HEK293 (cell line): Measurements from ENCODE around the gene MYO1D.

Source experiments
- CTCF ChIA-PET: fragments of 350-600 bp; formaldehyde crosslinking; extraction: SDS; loops from one replicate; lab custom pipeline; 2021; ENCODE audit warnings: antibody characterized with exemption; lab: Yijun Ruan, JAX
- POLR2A ChIA-PET: fragments of 300-600 bp; formaldehyde crosslinking; extraction: SDS; loops from one replicate; lab custom pipeline; 2020; ENCODE audit warnings: antibody characterized with exemption, inconsistent platforms; lab: Yijun Ruan, JAX
- H3K27ac ChIP-seq: fragments of 200-500 bp; sonication (Bioruptor generic); 2 replicates; pipeline ENCODE4 v1.5.1; 2014; ENCODE audit warnings: low read depth, low read length, control low read depth, inconsistent platforms; ENCODE audit errors: extremely low read depth
- H3K36me3 ChIP-seq, 2 experiments: fragments of 200-500 bp in 1 of 2; sonication (Bioruptor generic) in 1 of 2; 1 replicate in 1 of 2; 2 replicates in 1 of 2; pipeline ENCODE4 v1.5.1; 2014 to 2017; ENCODE audit warnings: inconsistent platforms in 2 of 2, low read length in 2 of 2; ENCODE audit not compliant: control insufficient read depth in 2 of 2, insufficient read depth in 1 of 2
- H3K4me1 ChIP-seq: fragments of 200-500 bp; sonication (Bioruptor generic); 2 replicates; pipeline ENCODE4 v1.5.1; 2014; ENCODE audit warnings: mild to moderate bottlenecking, low read length, inconsistent platforms; ENCODE audit not compliant: control insufficient read depth, insufficient read depth
- H3K4me3 ChIP-seq: 2 replicates; pipeline ENCODE4 v1.5.1; 2011; ENCODE audit warnings: low read depth, mild to moderate bottlenecking, control low read depth, low read length, moderate library complexity
- H3K9me3 ChIP-seq: fragments of 200-500 bp; sonication (Bioruptor generic); 2 replicates; pipeline ENCODE4 v1.5.1; 2014; ENCODE audit warnings: low read depth, low read length, inconsistent platforms; ENCODE audit not compliant: control insufficient read depth, insufficient read depth
- GLI2 ChIP-seq: fragments of 450-650 bp; formaldehyde crosslinking; IDR thresholded peaks from 2 replicates; pipeline ENCODE4; 2017; ENCODE audit warnings: missing biosample characterization, missing genetic modification characterization, low read depth, borderline replicate concordance
- HOXC10 ChIP-seq: sonication (generic); formaldehyde crosslinking; IDR thresholded peaks from 2 replicates; pipeline ENCODE4 v1.8.1; 2023; ENCODE audit warnings: mild to moderate bottlenecking, missing genetic modification reagents
- OVOL3 ChIP-seq: fragments of 450-650 bp; formaldehyde crosslinking; IDR thresholded peaks from 2 replicates; pipeline ENCODE4 v1.5.1; 2016; ENCODE audit warnings: missing biosample characterization, missing genetic modification characterization
- SP3 ChIP-seq: fragments of 450-650 bp; formaldehyde crosslinking; IDR thresholded peaks from 2 replicates; pipeline ENCODE4 v1.5.1; 2016; ENCODE audit warnings: missing biosample characterization, missing genetic modification characterization
- ZNF112 ChIP-seq: fragments of 450-650 bp; formaldehyde crosslinking; IDR thresholded peaks from 2 replicates; pipeline ENCODE4 v1.5.0; 2017; ENCODE audit warnings: missing biosample characterization, missing genetic modification characterization
- ZNF121 ChIP-seq: fragments of 450-650 bp; formaldehyde crosslinking; IDR thresholded peaks from 2 replicates; pipeline ENCODE4 v1.5.1; 2016; ENCODE audit warnings: missing biosample characterization, missing genetic modification characterization
- ZNF350 ChIP-seq: fragments of 450-650 bp; formaldehyde crosslinking; IDR thresholded peaks from 2 replicates; pipeline ENCODE4 v1.5.0; 2017; ENCODE audit warnings: missing biosample characterization, mild to moderate bottlenecking, missing genetic modification characterization
- ZNF555 ChIP-seq: fragments of 450-650 bp; formaldehyde crosslinking; conservative IDR thresholded peaks from 2 replicates; pipeline ENCODE4 v1.5.1; 2017; ENCODE audit warnings: missing biosample characterization, mild to moderate bottlenecking, missing genetic modification characterization, inconsistent platforms
- TF ChIP-seq, protein P1 (sequence below): fragments of 450-650 bp; formaldehyde crosslinking; IDR thresholded peaks from 2 replicates; pipeline ENCODE4 v1.5.1; 2017; ENCODE audit warnings: missing biosample characterization, missing genetic modification characterization
- TF ChIP-seq, protein P2 (sequence below): fragments of 450-650 bp; formaldehyde crosslinking; IDR thresholded peaks from 2 replicates; pipeline ENCODE4 v1.5.1; 2016; ENCODE audit warnings: missing biosample characterization, missing genetic modification characterization
- TF ChIP-seq, protein P3 (sequence below): fragments of 450-650 bp; formaldehyde crosslinking; IDR thresholded peaks from 2 replicates; pipeline ENCODE4 v1.5.1; 2016; ENCODE audit warnings: missing biosample characterization, missing genetic modification characterization
- TF ChIP-seq, protein P4 (sequence below): fragments of 450-650 bp; formaldehyde crosslinking; IDR thresholded peaks from 2 replicates; pipeline ENCODE4 v1.5.1; 2016; ENCODE audit warnings: missing biosample characterization, missing genetic modification characterization
- TF ChIP-seq, protein P5 (sequence below): fragments of 450-650 bp; formaldehyde crosslinking; IDR thresholded peaks from 2 replicates; pipeline ENCODE4 v1.5.1; 2016; ENCODE audit warnings: missing biosample characterization, missing genetic modification characterization, low read depth
- TF ChIP-seq, protein P6 (sequence below): fragments of 450-650 bp; formaldehyde crosslinking; IDR thresholded peaks from 2 replicates; pipeline ENCODE4 v1.5.1; 2016; ENCODE audit warnings: missing biosample characterization, missing genetic modification characterization

The MYO1D gene

DNA sequence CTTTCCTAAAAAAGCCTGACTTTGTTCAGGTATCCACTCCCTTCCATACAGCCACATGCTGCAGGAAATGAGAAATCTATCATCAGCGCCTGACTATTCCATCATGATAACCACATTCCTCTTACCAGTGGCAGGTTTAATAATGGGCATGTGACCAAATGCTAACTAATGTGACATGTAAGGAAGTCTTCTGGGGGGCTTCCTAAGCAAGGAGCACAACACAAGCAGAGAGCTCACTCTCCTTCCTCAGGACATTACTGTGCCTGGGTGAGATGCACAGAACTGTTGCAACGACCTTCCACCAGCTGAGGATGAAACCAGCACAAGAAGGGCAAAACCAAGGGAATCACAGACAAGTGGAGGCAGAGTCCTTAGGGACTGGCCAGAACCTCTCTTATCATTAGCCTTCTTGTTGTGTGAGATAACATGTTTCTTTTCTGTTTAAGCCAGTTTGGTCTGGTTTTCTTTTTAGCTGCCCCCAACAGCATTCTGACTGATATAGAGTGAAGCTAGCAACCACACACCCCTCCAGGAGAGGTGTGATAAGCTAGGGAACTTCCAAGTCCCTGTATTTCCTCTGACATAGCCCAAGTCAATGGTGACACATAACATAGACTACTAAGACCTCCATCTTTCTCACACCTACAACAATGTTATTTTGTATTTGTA, 16.9 kb downstream of the MYO1D start:
- Histone ChIP-seq H3K9me3 (no peaks in the 10 kb centered on the region), H3K27ac (no peak overlapping the region), H3K36me3 (no peaks in the 10 kb centered on the region), H3K4me1 (peaks cover 24% of the 10 kb centered on the region), H3K4me3 (no peak overlapping the region)
- ChIA-PET POLR2A (interaction anchor here (1.4 kb wide), 1 partner anchor 17 kb away, joined by 4 read pairs; the partner anchor contains the start of gene MYO1D), CTCF (interaction anchor here (0.5 to 4.2 kb wide), 6 partner anchors 12 to 791 kb away, joined by 3 to 36 read pairs (median 4); partner anchors contain the start of gene MYO1D)
- TF ChIP-seq, protein P1, sequence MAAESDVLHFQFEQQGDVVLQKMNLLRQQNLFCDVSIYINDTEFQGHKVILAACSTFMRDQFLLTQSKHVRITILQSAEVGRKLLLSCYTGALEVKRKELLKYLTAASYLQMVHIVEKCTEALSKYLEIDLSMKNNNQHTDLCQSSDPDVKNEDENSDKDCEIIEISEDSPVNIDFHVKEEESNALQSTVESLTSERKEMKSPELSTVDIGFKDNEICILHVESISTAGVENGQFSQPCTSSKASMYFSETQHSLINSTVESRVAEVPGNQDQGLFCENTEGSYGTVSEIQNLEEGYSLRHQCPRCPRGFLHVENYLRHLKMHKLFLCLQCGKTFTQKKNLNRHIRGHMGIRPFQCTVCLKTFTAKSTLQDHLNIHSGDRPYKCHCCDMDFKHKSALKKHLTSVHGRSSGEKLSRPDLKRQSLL (tag by site-specific recombination) = no peak
- no peak for TF ChIP-seq ZNF350 (tag by site-specific recombination)
- TF ChIP-seq, protein P2, sequence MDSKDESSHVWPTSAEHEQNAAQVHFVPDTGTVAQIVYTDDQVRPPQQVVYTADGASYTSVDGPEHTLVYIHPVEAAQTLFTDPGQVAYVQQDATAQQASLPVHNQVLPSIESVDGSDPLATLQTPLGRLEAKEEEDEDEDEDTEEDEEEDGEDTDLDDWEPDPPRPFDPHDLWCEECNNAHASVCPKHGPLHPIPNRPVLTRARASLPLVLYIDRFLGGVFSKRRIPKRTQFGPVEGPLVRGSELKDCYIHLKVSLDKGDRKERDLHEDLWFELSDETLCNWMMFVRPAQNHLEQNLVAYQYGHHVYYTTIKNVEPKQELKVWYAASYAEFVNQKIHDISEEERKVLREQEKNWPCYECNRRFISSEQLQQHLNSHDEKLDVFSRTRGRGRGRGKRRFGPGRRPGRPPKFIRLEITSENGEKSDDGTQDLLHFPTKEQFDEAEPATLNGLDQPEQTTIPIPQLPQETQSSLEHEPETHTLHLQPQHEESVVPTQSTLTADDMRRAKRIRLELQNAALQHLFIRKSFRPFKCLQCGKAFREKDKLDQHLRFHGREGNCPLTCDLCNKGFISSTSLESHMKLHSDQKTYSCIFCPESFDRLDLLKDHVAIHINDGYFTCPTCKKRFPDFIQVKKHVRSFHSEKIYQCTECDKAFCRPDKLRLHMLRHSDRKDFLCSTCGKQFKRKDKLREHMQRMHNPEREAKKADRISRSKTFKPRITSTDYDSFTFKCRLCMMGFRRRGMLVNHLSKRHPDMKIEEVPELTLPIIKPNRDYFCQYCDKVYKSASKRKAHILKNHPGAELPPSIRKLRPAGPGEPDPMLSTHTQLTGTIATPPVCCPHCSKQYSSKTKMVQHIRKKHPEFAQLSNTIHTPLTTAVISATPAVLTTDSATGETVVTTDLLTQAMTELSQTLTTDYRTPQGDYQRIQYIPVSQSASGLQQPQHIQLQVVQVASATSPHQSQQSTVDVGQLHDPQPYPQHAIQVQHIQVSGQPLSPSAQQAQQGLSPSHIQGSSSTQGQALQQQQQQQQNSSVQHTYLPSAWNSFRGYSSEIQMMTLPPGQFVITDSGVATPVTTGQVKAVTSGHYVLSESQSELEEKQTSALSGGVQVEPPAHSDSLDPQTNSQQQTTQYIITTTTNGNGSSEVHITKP (tag by site-specific recombination) = peak; percentile 97

DNA sequence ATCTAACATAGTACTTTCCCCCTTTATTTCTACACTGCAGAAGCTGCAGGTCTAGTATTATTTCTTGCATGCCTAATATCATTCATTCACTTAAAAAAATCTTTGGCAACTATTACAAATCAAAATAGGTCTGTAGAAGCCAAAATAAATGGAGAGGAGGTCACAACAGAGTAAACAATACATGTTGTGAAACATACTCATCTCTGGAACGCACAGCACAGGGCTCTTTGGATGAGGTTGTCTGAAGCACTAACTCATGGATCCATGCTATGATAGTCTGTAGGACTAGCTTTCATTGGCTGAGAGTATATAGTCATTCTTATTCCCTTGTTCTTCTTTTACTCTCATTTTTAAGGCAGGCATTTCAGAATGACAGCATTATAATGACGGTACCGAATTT, 21.3 kb downstream of the MYO1D start:
- no peak overlapping the region for H3K27ac ChIP-seq
- no peaks in the 10 kb centered on the region for H3K9me3 ChIP-seq
- CTCF ChIA-PET = interaction anchor here (0.7 to 2.6 kb wide), 5 partner anchors 9 to 73 kb away, joined by 3 to 18 read pairs (median 3); partner anchors contain the start of gene MYO1D
- TF ChIP-seq SP3 (tag by site-specific recombination) = no peak
- TF ChIP-seq HOXC10 (CRISPR knock-in tag) = no peak
- TF ChIP-seq ZNF112 (tag by site-specific recombination) = no peak
- TF ChIP-seq, all 188 proteins: peak for 0
- Histone ChIP-seq H3K4me3 (no peak overlapping the region), H3K36me3 (no peaks in the 10 kb centered on the region), H3K4me1 (peaks cover 15% of the 10 kb centered on the region)
- POLR2A ChIA-PET = no interaction called here

DNA sequence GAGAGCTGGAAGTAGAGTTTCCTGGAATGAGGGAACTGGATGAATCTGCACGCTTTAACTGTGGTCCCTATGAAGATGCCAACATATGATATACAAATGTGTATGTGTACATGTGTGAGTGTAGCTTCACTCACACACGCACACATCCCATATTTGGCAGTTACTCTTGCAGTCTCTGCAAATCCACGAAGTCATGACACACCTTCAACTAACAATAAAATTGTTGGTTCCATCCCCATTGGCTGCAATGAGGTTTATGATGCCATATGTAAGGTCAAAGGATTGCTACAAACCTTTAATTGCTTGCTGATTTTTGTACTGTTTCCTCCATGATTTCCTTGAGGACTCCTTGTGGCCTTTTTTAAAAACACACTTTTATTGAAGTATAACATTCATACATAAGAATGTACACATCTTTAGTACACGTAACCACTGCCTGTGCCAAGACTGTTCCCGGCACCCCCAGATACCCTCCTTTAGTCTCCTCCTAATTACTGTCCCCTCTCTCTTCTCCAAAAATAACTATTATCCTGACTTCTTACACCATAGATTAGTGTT, 22.0 kb downstream of the MYO1D start:
- H3K36me3 ChIP-seq = no peaks in the 10 kb centered on the region
- H3K9me3 ChIP-seq = no peaks in the 10 kb centered on the region
- H3K4me3 ChIP-seq = no peak overlapping the region
- CTCF ChIA-PET = interaction anchor here (0.8 to 2.6 kb wide), 9 partner anchors 9 to 393 kb away, joined by 3 to 18 read pairs (median 5); partner anchors contain the start of gene MYO1D
- H3K27ac ChIP-seq = no peak overlapping the region
- POLR2A ChIA-PET = interaction anchor here (0.8 kb wide), 1 partner anchor 22 kb away, joined by 4 read pairs; the partner anchor contains the start of gene MYO1D
- H3K4me1 ChIP-seq = peaks cover 13% of the 10 kb centered on the region
- TF ChIP-seq, protein P3, sequence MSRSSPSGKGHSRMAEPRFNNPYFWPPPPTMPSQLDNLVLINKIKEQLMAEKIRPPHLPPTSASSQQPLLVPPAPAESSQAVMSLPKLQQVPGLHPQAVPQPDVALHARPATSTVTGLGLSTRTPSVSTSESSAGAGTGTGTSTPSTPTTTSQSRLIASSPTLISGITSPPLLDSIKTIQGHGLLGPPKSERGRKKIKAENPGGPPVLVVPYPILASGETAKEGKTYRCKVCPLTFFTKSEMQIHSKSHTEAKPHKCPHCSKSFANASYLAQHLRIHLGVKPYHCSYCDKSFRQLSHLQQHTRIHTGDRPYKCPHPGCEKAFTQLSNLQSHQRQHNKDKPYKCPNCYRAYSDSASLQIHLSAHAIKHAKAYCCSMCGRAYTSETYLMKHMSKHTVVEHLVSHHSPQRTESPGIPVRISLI = no peak
- TF ChIP-seq, protein P4, sequence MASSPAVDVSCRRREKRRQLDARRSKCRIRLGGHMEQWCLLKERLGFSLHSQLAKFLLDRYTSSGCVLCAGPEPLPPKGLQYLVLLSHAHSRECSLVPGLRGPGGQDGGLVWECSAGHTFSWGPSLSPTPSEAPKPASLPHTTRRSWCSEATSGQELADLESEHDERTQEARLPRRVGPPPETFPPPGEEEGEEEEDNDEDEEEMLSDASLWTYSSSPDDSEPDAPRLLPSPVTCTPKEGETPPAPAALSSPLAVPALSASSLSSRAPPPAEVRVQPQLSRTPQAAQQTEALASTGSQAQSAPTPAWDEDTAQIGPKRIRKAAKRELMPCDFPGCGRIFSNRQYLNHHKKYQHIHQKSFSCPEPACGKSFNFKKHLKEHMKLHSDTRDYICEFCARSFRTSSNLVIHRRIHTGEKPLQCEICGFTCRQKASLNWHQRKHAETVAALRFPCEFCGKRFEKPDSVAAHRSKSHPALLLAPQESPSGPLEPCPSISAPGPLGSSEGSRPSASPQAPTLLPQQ (tag by site-specific recombination) = no peak
- TF ChIP-seq, protein P5, sequence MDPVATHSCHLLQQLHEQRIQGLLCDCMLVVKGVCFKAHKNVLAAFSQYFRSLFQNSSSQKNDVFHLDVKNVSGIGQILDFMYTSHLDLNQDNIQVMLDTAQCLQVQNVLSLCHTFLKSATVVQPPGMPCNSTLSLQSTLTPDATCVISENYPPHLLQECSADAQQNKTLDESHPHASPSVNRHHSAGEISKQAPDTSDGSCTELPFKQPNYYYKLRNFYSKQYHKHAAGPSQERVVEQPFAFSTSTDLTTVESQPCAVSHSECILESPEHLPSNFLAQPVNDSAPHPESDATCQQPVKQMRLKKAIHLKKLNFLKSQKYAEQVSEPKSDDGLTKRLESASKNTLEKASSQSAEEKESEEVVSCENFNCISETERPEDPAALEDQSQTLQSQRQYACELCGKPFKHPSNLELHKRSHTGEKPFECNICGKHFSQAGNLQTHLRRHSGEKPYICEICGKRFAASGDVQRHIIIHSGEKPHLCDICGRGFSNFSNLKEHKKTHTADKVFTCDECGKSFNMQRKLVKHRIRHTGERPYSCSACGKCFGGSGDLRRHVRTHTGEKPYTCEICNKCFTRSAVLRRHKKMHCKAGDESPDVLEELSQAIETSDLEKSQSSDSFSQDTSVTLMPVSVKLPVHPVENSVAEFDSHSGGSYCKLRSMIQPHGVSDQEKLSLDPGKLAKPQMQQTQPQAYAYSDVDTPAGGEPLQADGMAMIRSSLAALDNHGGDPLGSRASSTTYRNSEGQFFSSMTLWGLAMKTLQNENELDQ = no peak
- TF ChIP-seq OVOL3 (tag by site-specific recombination) (no peak), GLI2 (tag by site-specific recombination) (no peak), SP3 (tag by site-specific recombination) (no peak), ZNF555 (tag by site-specific recombination) (no peak), ZNF121 (no peak)
- TF ChIP-seq, protein P6, sequence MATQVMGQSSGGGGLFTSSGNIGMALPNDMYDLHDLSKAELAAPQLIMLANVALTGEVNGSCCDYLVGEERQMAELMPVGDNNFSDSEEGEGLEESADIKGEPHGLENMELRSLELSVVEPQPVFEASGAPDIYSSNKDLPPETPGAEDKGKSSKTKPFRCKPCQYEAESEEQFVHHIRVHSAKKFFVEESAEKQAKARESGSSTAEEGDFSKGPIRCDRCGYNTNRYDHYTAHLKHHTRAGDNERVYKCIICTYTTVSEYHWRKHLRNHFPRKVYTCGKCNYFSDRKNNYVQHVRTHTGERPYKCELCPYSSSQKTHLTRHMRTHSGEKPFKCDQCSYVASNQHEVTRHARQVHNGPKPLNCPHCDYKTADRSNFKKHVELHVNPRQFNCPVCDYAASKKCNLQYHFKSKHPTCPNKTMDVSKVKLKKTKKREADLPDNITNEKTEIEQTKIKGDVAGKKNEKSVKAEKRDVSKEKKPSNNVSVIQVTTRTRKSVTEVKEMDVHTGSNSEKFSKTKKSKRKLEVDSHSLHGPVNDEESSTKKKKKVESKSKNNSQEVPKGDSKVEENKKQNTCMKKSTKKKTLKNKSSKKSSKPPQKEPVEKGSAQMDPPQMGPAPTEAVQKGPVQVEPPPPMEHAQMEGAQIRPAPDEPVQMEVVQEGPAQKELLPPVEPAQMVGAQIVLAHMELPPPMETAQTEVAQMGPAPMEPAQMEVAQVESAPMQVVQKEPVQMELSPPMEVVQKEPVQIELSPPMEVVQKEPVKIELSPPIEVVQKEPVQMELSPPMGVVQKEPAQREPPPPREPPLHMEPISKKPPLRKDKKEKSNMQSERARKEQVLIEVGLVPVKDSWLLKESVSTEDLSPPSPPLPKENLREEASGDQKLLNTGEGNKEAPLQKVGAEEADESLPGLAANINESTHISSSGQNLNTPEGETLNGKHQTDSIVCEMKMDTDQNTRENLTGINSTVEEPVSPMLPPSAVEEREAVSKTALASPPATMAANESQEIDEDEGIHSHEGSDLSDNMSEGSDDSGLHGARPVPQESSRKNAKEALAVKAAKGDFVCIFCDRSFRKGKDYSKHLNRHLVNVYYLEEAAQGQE (tag by site-specific recombination) = no peak
